ENCODE measurements around the gene CPXM1. TPM values are rescaled to one million over a fixed set of nuclear protein-coding genes. Genes with fewer than 3 reads are reported as not detected.

Gene CPXM1
- total and polyA plus RNA-seq, 2 donors (not counting 3 experiments of a cell fraction or from before 2014, with no cell fraction given), result 18.9 to 20.3 TPM

DNA sequence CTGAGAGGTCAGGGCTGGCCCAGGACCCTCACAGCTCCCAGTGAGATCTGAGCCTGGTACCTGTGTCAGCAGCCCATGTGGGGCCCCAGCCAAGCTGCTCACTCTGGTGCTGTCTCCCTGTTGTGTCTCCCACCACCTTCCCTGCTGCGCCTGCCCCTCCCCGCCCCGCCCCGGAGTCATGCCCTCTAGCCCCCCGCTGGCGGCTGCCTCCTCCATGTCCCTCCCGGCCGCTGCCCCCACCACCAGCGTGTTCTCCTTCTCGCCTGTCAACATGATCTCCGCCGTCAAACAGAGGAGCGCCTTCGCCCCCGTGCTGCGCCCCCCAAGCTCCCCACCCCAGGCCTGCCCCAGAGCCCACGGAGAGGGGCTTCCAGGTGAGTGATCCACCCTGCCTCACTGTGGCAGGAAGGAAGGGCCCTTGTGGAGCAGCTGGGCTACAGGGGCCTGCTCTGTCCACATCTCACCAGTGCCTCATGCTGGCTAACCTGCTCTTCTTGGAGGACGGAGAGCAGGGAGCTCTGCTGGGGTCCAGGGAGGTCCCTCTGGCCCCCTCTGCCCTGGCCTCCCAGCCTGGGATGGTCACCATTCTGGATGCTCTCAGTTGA is 44.9 kb downstream of the CPXM1 start:
- no TSS peak for BruUV-seq (replicated peaks)
- H3K9me1 ChIP-seq (replicated peaks; ENCODE audit: control insufficient read depth, extremely low read depth, insufficient read depth, low read length), result no peaks in the 10 kb centered on the region
- no peaks in the 10 kb centered on the region for H4K20me1 ChIP-seq (replicated peaks; ENCODE audit: control insufficient read depth, extremely low read depth, insufficient read depth, low read length)
- peaks cover 33 to 44% of the 10 kb centered on the region in 2 experiments for H3K27me3 ChIP-seq (ENCODE audit: control insufficient read depth in 2 of 2, insufficient read depth in 2 of 2, low read length in 2 of 2)
- TF ChIP-seq JUN (IDR thresholded peaks at IDR 0.05; ENCODE audit: borderline replicate concordance, insufficient read depth, insufficient read length, low read depth) (no peak), FOS (IDR thresholded peaks at IDR 0.05; ENCODE audit: borderline replicate concordance, insufficient read depth, low read length) (no peak), GATA2 (IDR thresholded peaks at IDR 0.05; ENCODE audit: insufficient read depth, insufficient read length, low read depth, low read length) (no peak), POLR2A (IDR thresholded peaks at IDR 0.05; ENCODE audit: low read depth, low read length) (no peak), POLR2AphosphoS5 (IDR thresholded peaks at IDR 0.05; ENCODE audit: insufficient read depth, low read depth, low read length) (no peak), EZH2 (IDR thresholded peaks at IDR 0.05; ENCODE audit: borderline replicate concordance, low read depth, low read length, severe bottlenecking) (no peak), MYC (IDR thresholded peaks at IDR 0.05; ENCODE audit: low read depth, low read length) (no peak)
- TF ChIP-seq, protein P1, sequence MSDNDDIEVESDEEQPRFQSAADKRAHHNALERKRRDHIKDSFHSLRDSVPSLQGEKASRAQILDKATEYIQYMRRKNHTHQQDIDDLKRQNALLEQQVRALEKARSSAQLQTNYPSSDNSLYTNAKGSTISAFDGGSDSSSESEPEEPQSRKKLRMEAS (IDR thresholded peaks at IDR 0.05; ENCODE audit: insufficient read depth, insufficient read length), result no peak
- TF ChIP-seq, protein P2, sequence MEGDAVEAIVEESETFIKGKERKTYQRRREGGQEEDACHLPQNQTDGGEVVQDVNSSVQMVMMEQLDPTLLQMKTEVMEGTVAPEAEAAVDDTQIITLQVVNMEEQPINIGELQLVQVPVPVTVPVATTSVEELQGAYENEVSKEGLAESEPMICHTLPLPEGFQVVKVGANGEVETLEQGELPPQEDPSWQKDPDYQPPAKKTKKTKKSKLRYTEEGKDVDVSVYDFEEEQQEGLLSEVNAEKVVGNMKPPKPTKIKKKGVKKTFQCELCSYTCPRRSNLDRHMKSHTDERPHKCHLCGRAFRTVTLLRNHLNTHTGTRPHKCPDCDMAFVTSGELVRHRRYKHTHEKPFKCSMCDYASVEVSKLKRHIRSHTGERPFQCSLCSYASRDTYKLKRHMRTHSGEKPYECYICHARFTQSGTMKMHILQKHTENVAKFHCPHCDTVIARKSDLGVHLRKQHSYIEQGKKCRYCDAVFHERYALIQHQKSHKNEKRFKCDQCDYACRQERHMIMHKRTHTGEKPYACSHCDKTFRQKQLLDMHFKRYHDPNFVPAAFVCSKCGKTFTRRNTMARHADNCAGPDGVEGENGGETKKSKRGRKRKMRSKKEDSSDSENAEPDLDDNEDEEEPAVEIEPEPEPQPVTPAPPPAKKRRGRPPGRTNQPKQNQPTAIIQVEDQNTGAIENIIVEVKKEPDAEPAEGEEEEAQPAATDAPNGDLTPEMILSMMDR (IDR thresholded peaks at IDR 0.05; ENCODE audit: extremely low read depth in 1 of 2, insufficient read depth in 1 of 2, low read depth in 1 of 2, low read length in 2 of 2), result no peak
- H3K4me3 ChIP-seq (replicated peaks in 1 of 3; ENCODE audit: insufficient read depth in 1 of 3, low read depth in 1 of 3, low read length in 3 of 3), result no peak overlapping the region
- no peak overlapping the region for H3K4me2 ChIP-seq (ENCODE audit: insufficient read depth, low read length)
- no peaks in the 10 kb centered on the region for H3K9me3 ChIP-seq (replicated peaks; ENCODE audit: control insufficient read depth, insufficient read depth, low read length)
- H3K27ac ChIP-seq (ENCODE audit: insufficient read depth, low read depth, low read length), result no peak overlapping the region
- H3K79me2 ChIP-seq (ENCODE audit: control insufficient read depth, insufficient read depth, low read length), result no peaks in the 10 kb centered on the region
- CTCF ChIA-PET, result interaction anchor here (0.6 to 10.0 kb wide), 16 partner anchors 9 to 286 kb away, joined by 3 to 171 read pairs (median 4); partner anchors contain the start of gene CPXM1
- H3K36me3 ChIP-seq (ENCODE audit: control insufficient read depth in 2 of 2, extremely low read depth in 1 of 2, insufficient read depth in 2 of 2, low read length in 2 of 2), result no peaks in the 10 kb centered on the region
- dilution Hi-C loops (cut with MboI; ENCODE audit: extremely low pct_ligation_motif_present, low sequenced_read_pairs) (no loop called here), intact Hi-C loops (cut with micrococcal nuclease) (loop anchor here (1.0 kb wide), 2 partner anchors 97 to 246 kb away; no protein-coding TSS in a partner anchor)
- POLR2A ChIA-PET, result no interaction called here
- DNase-seq (ENCODE audit: low read depth, low spot score) (no peak), FAIRE-seq (no peak)
- H3K9ac ChIP-seq (replicated peaks; ENCODE audit: extremely low read depth, insufficient read depth, low read length), result no peak overlapping the region
- H3K4me1 ChIP-seq (ENCODE audit: control insufficient read depth, extremely low read depth, insufficient read depth, low read length), result peaks cover 17% of the 10 kb centered on the region
- no peak overlapping the region for H2AFZ ChIP-seq (ENCODE audit: low read depth, low read length)

All from endothelial cell of umbilical vein (primary cell).